K562 (cell line): Measurements from ENCODE around the gene CDC42SE2. TPM values are rescaled to one million over a fixed set of nuclear protein-coding genes. Genes with fewer than 3 reads are reported as not detected.

Experiments
- ATAC-seq: fragments of 200-7000 bp; cut with Tn5 transposase; 3 replicates; pipeline ENCODE4 v1.9.1; 2020; ENCODE audit warnings: moderate library complexity
- BruUV-seq: library from RNA; stranded (reverse); fragments of 400-500 nt; replicated peaks from 2 replicates; lab custom pipeline; 2021; lab: Mats Ljungman, UMichigan
- CTCF ChIA-PET: fragments of 300-600 bp; formaldehyde crosslinking; extraction: SDS; loops from one replicate; lab custom pipeline; 2021; ENCODE audit warnings: low intra/inter-chr PET ratio; lab: Yijun Ruan, JAX
- POLR2A ChIA-PET: fragments of 300-600, 350-650 bp; sonication (Branson Sonifier 250); formaldehyde crosslinking; extraction: SDS; loops from one replicate; lab custom pipeline; 2021; ENCODE audit warnings: antibody characterized with exemption, inconsistent platforms; lab: Yijun Ruan, JAX
- DNase-seq, 4 experiments: peaks; one replicate each; pipeline versions ENCODE4 v3.0.0 to v3.0.0-alpha.2; 2011 to 2018; ENCODE audit warnings: low spot score in 3 of 4, mixed read lengths in 3 of 4; ENCODE audit errors: extremely low read depth in 1 of 4
- FAIRE-seq: peaks from 2 replicates; lab custom pipeline; 2011; peaks lifted over from hg19 to GRCh38; lab: Jason Lieb, UNC
- H2AFZ ChIP-seq: 2 replicates; pipeline ENCODE4 v1.6.0; 2011; ENCODE audit warnings: low read depth, low read length, control low read depth, inconsistent platforms
- H3K27ac ChIP-seq: fragments of 200-600 bp; 3 replicates; pipeline ENCODE4 v1.8.0; 2011; ENCODE audit warnings: low read depth, mild to moderate bottlenecking, control low read depth, inconsistent platforms, low read length, moderate library complexity, mixed read lengths; ENCODE audit errors: extremely low read depth
- H3K27me3 ChIP-seq, 2 experiments: fragments of 300-600 bp in 1 of 2; 2 replicates in 1 of 2; 3 replicates in 1 of 2; pipeline versions ENCODE4 v1.6.0 to v1.8.0; 2011; ENCODE audit warnings: inconsistent platforms in 2 of 2, low read length in 2 of 2, mild to moderate bottlenecking in 1 of 2, mixed read lengths in 1 of 2, moderate library complexity in 1 of 2; ENCODE audit not compliant: control insufficient read depth in 2 of 2, insufficient read depth in 2 of 2
- H3K36me3 ChIP-seq: fragments of 300-600 bp; 3 replicates; pipeline ENCODE4 v1.8.0; 2011; ENCODE audit warnings: mild to moderate bottlenecking, low read length, inconsistent platforms; ENCODE audit not compliant: control insufficient read depth, insufficient read depth
- H3K4me1 ChIP-seq, 2 experiments: fragments of 200-600 bp in 1 of 2; replicated peaks in 1 of 2; 2 replicates in 1 of 2; 3 replicates in 1 of 2; pipeline versions ENCODE4 v1.5.1 to v1.8.0; 2011; ENCODE audit warnings: inconsistent platforms in 2 of 2, low read length in 2 of 2, mild to moderate bottlenecking in 1 of 2, mixed read lengths in 1 of 2, moderate library complexity in 1 of 2; ENCODE audit not compliant: control insufficient read depth in 2 of 2, insufficient read depth in 2 of 2
- H3K4me2 ChIP-seq: 2 replicates; pipeline ENCODE4 v1.6.1; 2011; ENCODE audit warnings: low read length, control low read depth, inconsistent platforms, mixed read lengths; ENCODE audit not compliant: insufficient read depth
- H3K4me3 ChIP-seq: fragments of 200-600 bp; sonication (generic), shearing (Covaris generic); 2 replicates; pipeline ENCODE4 v1.5.1; 2016; ENCODE audit warnings: control low read depth, inconsistent platforms
- H3K79me2 ChIP-seq: fragments of 200-600 bp; 3 replicates; pipeline ENCODE4 v1.8.0; 2011; ENCODE audit warnings: low read length, inconsistent platforms; ENCODE audit not compliant: control insufficient read depth, insufficient read depth
- H3K9ac ChIP-seq, 2 experiments: 2 replicates each; pipeline versions ENCODE4 v1.6.0 to v1.6.1; 2011; ENCODE audit warnings: low read depth in 2 of 2, low read length in 2 of 2, control low read depth in 1 of 2, inconsistent platforms in 1 of 2, mild to moderate bottlenecking in 1 of 2, mixed read lengths in 1 of 2; ENCODE audit not compliant: insufficient read depth in 1 of 2
- H3K9me1 ChIP-seq: one replicate; pipeline ENCODE4 v1.6.0; 2011; ENCODE audit warnings: inconsistent platforms, mild to moderate bottlenecking, low read length, moderate library complexity; ENCODE audit not compliant: control insufficient read depth, insufficient read depth
- H3K9me3 ChIP-seq: replicated peaks from 2 replicates; pipeline ENCODE4 v1.5.1; 2011; ENCODE audit warnings: low read depth, low read length, inconsistent platforms; ENCODE audit not compliant: control insufficient read depth, insufficient read depth
- H4K20me1 ChIP-seq: replicated peaks from 2 replicates; pipeline ENCODE4 v1.6.1; 2011; ENCODE audit warnings: low read length, inconsistent platforms, mixed read lengths; ENCODE audit not compliant: control insufficient read depth, insufficient read depth
- ARNT ChIP-seq, 2 experiments: fragments of 450-650 bp; IDR thresholded peaks; 2 replicates each; pipeline ENCODE4 v1.6.1; 2016; ENCODE audit warnings: mild to moderate bottlenecking in 1 of 2
- EHMT2 ChIP-seq: fragments of 450-650 bp; IDR thresholded peaks from 2 replicates; pipeline ENCODE4 v1.6.1; 2018; ENCODE audit warnings: antibody characterized with exemption
- GTF2A2 ChIP-seq: IDR thresholded peaks from 2 replicates; pipeline ENCODE4 v1.6.1; 2016; ENCODE audit warnings: mild to moderate bottlenecking, missing genetic modification characterization, missing compliant biosample characterization
- PBX2 ChIP-seq, 2 experiments: IDR thresholded peaks in 1 of 2; conservative IDR thresholded peaks in 1 of 2; 2 replicates each; pipeline ENCODE4 v1.6.1; 2016; ENCODE audit warnings: low read depth in 2 of 2, mild to moderate bottlenecking in 1 of 2, missing compliant biosample characterization in 1 of 2, missing genetic modification characterization in 1 of 2, moderate library complexity in 1 of 2
- SRF ChIP-seq, 2 experiments: fragments of 250-450, 450-650 bp in 1 of 2; sonication (Bioruptor Pico) in 1 of 2; sonication (generic) in 1 of 2; formaldehyde crosslinking; IDR thresholded peaks; 2 replicates each; pipeline versions ENCODE4 v1.5.0 to v1.5.1; 2020 to 2022; ENCODE audit warnings: mild to moderate bottlenecking in 1 of 2, missing genetic modification reagents in 1 of 2
- STAT5B ChIP-seq: fragments of 250-450 bp; sonication (Bioruptor Pico); IDR thresholded peaks from 2 replicates; pipeline ENCODE4 v1.8.0; 2021; ENCODE audit warnings: mild to moderate bottlenecking, inconsistent platforms
- TSC22D4 ChIP-seq: fragments of 450-650 bp; IDR thresholded peaks from 2 replicates; pipeline ENCODE4 v1.6.1; 2016; ENCODE audit warnings: missing genetic modification characterization, missing biosample characterization, control low read depth
- ZBED1 ChIP-seq: IDR thresholded peaks from 2 replicates; pipeline ENCODE4 v1.6.1; 2014
- ZEB2 ChIP-seq: fragments of 450-650 bp; IDR thresholded peaks from 2 replicates; pipeline ENCODE4 v1.6.1; 2016
- ZNF143 ChIP-seq: sonication (generic); formaldehyde crosslinking; IDR thresholded peaks from 2 replicates; pipeline ENCODE4 v1.9.0; 2022; ENCODE audit warnings: mild to moderate bottlenecking, missing genetic modification reagents
- ZNF239 ChIP-seq: fragments of 250-450 bp; sonication (Bioruptor Pico); IDR thresholded peaks from 2 replicates; pipeline ENCODE4 v1.4.0; 2020; ENCODE audit warnings: mild to moderate bottlenecking
- ZNF407 ChIP-seq: fragments of 450-650 bp; IDR thresholded peaks from 2 replicates; pipeline ENCODE4 v1.6.1; 2016; ENCODE audit warnings: low read depth
- ZNF76 ChIP-seq: fragments of 250-450 bp; sonication (Bioruptor Pico); IDR thresholded peaks from 2 replicates; pipeline ENCODE4 v1.4.0; 2020; ENCODE audit warnings: mild to moderate bottlenecking, moderate library complexity, borderline replicate concordance
- ZNF780A ChIP-seq: fragments of 250-450 bp; sonication (Bioruptor Pico); IDR thresholded peaks from 2 replicates; pipeline ENCODE4 v1.5.0; 2021; ENCODE audit warnings: mild to moderate bottlenecking
- WGBS: fragments of 100-300 bp; shearing (Covaris generic); methylation state at CpG from one replicate; pipeline ENCODE4 v1.1.6; 2016; ENCODE audit warnings: low coverage, mixed read lengths; ENCODE audit not compliant: insufficient coverage; ENCODE audit errors: missing lambda C conversion rate; 5-methylcytosine and 5-hydroxymethylcytosine counted together
- in situ Hi-C: fragments of 300-500 bp; cut with MboI; formaldehyde crosslinking; loops from 4 replicates; pipeline ENCODE4 v1.15.0; 2018; ENCODE audit warnings: inconsistent platforms, mixed read lengths
- intact Hi-C: fragments of 100-400 bp; cut with micrococcal nuclease; formaldehyde crosslinking; loops from 2 replicates; pipeline ENCODE4 v1.14.2; 2022
- polyA plus RNA-seq, 8 experiments: library from polyadenylated mRNA; depleted of rRNA in 4 of 8; stranded (reverse) in 5 of 8; unstranded in 3 of 8; fragments of >200 nt; fragmentation: Nextera tagmentation in 2 of 8; fragmentation: Illumina TruSeq in 1 of 8; extraction: Ambion mirVana in 2 of 8; extraction: Trizol in 1 of 8; gene quantifications; 2 replicates each; pipeline versions ENCODE4 v1.2.1 to v1.2.3, GENCODE V29; 2011 to 2014; ENCODE audit warnings: inconsistent platforms in 1 of 8, missing spikeins in 1 of 8
- total RNA-seq, 7 experiments: library from RNA; depleted of rRNA in 6 of 7; stranded (reverse); fragments of >200 nt in 6 of 7; fragmentation: Illumina TruSeq in 2 of 7; extraction: Trizol in 2 of 7; gene quantifications; 2 replicates each; pipeline versions ENCODE4 v1.2.1 to v1.2.3, GENCODE V29; 2011 to 2021; ENCODE audit warnings: low replicate concordance in 1 of 7

CDC42SE2 gene
- total and polyA plus RNA-seq, 9 of the 15 experiments (the other 6 are each of a cell fraction or from before 2014, with no cell fraction given): 24.8 to 44.3 (median 32.7) TPM

- H3K9me1 ChIP-seq: no peaks in the 10 kb centered on the region
- H3K4me1 ChIP-seq: peaks cover 8 to 23% of the 10 kb centered on the region in 2 experiments
- intact Hi-C loops: no loop called here
- no peaks in the 10 kb centered on the region for H3K27me3 ChIP-seq
- 43% methylated on average over 2 of the region's 2 CpGs for WGBS
- H3K9me3 ChIP-seq: no peaks in the 10 kb centered on the region
- in situ Hi-C loops: no loop called here
- no peaks in the 10 kb centered on the region for H3K36me3 ChIP-seq
- POLR2A ChIA-PET: interaction anchor here (1.1 kb wide), 1 partner anchor 33 kb away, joined by 3 read pairs; no protein-coding TSS in a partner anchor
- DNase-seq (no peak), ATAC-seq (no peak), FAIRE-seq (no peak)
- H2AFZ ChIP-seq: no peak overlapping the region
- H4K20me1 ChIP-seq: no peaks in the 10 kb centered on the region
- CTCF ChIA-PET: no interaction called here
- no peak overlapping the region for H3K27ac ChIP-seq
- no peaks in the 10 kb centered on the region for H3K79me2 ChIP-seq
- no peak overlapping the region for H3K4me2 ChIP-seq
- H3K9ac ChIP-seq: no peak overlapping the region
- no peak overlapping the region for H3K4me3 ChIP-seq
- BruUV-seq: no TSS peak
- TF ChIP-seq ZNF143 (CRISPR knock-in tag) (no peak), ZEB2 (no peak), SRF (CRISPR knock-in tag; IDR thresholded peaks at IDR 0.05) (no peak), ZBED1 (no peak), STAT5B (no peak), ZNF407 (no peak), ZNF76 (CRISPR knock-in tag) (no peak), TSC22D4 (no peak), GTF2A2 (tag) (no peak), PBX2 (CRISPR knock-in tag; IDR thresholded peaks at IDR 0.05; ENCODE audit: low read depth) (no peak), PBX2 (tag; conservative IDR thresholded peaks at IDR 0.05; ENCODE audit: low read depth) (no peak), ZNF780A (CRISPR knock-in tag) (no peak), EHMT2 (no peak), ZNF239 (no peak), ARNT (IDR thresholded peaks at IDR 0.05) (no peak)
Measured at GRCh38 chr5:131254741-131255140, 9.1 kb upstream of the CDC42SE2 start.
